Thoracic aorta (tissue), 2 donors: ENCODE data around the gene WNK4. TPM values are rescaled to one million over a fixed set of nuclear protein-coding genes. Genes with fewer than 3 reads are reported as not detected.

ENCODE experiments used
- ATAC-seq: fragments of 150-250 bp; one replicate; pipeline ENCODE4 v1.8.0; 2017; ENCODE audit warnings: low read depth; ENCODE audit not compliant: insufficient number of reproducible peaks, low FRiP score
- DNase-seq: peaks from one replicate; pipeline ENCODE4 v3.0.0-alpha.2; 2020; ENCODE audit warnings: low spot score
- H3K27ac ChIP-seq, 2 donors: fragments of 200-600 bp; sonication (generic); 1 replicate in 1 of 2; 2 replicates in 1 of 2; pipeline ENCODE4 v1.5.1; 2016; ENCODE audit warnings: mild to moderate bottlenecking in 2 of 2, moderate library complexity in 2 of 2
- H3K27me3 ChIP-seq: fragments of 200-600 bp; sonication (generic); replicated peaks from 2 replicates; pipeline ENCODE4 v1.6.0; 2016; ENCODE audit warnings: mild to moderate bottlenecking; ENCODE audit not compliant: insufficient read depth
- H3K36me3 ChIP-seq: fragments of 200-600 bp; sonication (generic); one replicate; pipeline ENCODE4 v1.5.1; 2016
- H3K4me1 ChIP-seq, 2 donors: fragments of 200-600 bp; sonication (generic); 1 replicate in 1 of 2; 2 replicates in 1 of 2; pipeline versions ENCODE4 v1.5.1 to v1.6.0; 2016; ENCODE audit warnings: low read depth in 2 of 2, mild to moderate bottlenecking in 1 of 2; ENCODE audit not compliant: control insufficient read depth in 1 of 2
- H3K4me3 ChIP-seq: fragments of 200-600 bp; sonication (generic); 2 replicates; pipeline ENCODE4 v1.5.1; 2016; ENCODE audit warnings: mild to moderate bottlenecking
- H3K9me3 ChIP-seq: fragments of 200-600 bp; sonication (generic); 2 replicates; pipeline ENCODE4 v1.5.1; 2016
- total RNA-seq, 2 donors: library from RNA; depleted of rRNA; stranded (reverse); fragments of >200 nt; gene quantifications; one replicate each; pipeline versions ENCODE4 v1.1.0 to v1.2.3, GENCODE V29; 2016
- TF ChIP-seq, protein P1 (sequence below): fragments of 200-600 bp; sonication (generic); IDR thresholded peaks from one replicate; pipeline ENCODE4 v1.5.1; 2019; ENCODE audit warnings: antibody characterized with exemption

WNK4 gene
- total RNA-seq, 2 donors from 2014 or later = not detected

DNA sequence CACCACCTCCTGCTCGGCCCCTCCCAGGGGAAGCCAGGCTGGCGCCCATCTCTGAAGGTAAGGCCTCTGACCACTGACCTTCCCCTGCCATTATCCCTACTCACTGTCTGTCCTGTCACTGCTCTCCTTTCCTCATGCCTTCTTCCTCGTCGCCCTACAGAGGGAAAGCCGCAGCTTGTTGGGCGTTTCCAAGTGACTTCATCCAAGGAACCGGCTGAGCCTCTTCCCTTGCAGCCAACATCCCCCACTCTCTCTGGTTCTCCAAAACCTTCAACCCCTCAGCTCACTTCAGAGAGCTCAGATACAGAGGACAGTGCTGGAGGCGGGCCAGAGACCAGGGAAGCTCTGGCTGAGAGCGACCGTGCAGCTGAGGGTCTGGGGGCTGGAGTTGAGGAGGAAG lies 15.1 kb downstream of the WNK4 start:
- ATAC-seq = no peak
- peaks cover 10 to 22% of the 10 kb centered on the region in 2 donors for H3K4me1 ChIP-seq
- TF ChIP-seq, protein P1, sequence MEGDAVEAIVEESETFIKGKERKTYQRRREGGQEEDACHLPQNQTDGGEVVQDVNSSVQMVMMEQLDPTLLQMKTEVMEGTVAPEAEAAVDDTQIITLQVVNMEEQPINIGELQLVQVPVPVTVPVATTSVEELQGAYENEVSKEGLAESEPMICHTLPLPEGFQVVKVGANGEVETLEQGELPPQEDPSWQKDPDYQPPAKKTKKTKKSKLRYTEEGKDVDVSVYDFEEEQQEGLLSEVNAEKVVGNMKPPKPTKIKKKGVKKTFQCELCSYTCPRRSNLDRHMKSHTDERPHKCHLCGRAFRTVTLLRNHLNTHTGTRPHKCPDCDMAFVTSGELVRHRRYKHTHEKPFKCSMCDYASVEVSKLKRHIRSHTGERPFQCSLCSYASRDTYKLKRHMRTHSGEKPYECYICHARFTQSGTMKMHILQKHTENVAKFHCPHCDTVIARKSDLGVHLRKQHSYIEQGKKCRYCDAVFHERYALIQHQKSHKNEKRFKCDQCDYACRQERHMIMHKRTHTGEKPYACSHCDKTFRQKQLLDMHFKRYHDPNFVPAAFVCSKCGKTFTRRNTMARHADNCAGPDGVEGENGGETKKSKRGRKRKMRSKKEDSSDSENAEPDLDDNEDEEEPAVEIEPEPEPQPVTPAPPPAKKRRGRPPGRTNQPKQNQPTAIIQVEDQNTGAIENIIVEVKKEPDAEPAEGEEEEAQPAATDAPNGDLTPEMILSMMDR = no peak
- H3K27me3 ChIP-seq = no peaks in the 10 kb centered on the region
- peaks cover 6% of the 10 kb centered on the region for H3K36me3 ChIP-seq
- no peak overlapping the region for H3K4me3 ChIP-seq
- H3K27ac ChIP-seq = no peak overlapping the region
- DNase-seq = no peak
- no peaks in the 10 kb centered on the region for H3K9me3 ChIP-seq

DNA sequence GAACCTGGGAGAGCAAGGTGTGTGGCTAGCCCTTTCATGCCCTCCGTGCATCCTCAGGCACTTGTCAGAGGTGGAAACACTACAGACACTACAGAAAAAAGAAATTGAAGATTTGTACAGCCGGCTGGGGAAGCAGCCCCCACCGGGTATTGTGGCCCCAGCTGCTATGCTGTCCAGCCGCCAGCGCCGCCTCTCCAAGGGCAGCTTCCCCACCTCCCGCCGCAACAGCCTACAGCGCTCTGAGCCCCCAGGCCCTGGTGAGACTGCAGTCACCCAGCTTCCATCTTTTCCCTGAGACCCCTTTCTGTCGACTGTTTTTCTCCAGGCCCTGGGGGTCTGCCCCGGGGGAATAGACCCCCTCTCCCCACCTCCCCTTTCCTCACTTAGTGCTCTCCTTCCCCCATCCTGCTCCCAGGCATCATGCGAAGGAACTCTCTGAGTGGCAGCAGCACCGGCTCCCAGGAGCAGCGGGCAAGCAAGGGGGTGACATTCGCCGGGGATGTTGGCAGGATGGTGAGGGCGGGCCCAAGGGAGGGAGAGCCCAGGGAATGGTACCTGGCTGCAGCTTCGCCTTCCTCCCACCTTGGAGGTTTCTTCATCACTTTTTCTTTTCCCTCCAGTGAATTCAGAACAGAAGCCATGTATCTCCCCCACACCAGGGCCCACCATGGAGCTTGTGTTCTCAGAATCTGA lies 15.8 kb downstream of the WNK4 start:
- no peak for ATAC-seq
- no peak overlapping the region for H3K4me3 ChIP-seq
- TF ChIP-seq, protein P1 = no peak
- peaks cover 10 to 22% of the 10 kb centered on the region in 2 donors for H3K4me1 ChIP-seq
- no peaks in the 10 kb centered on the region for H3K9me3 ChIP-seq
- DNase-seq = no peak
- H3K27me3 ChIP-seq = no peaks in the 10 kb centered on the region
- no peak overlapping the region for H3K27ac ChIP-seq
- H3K36me3 ChIP-seq = peaks cover 6% of the 10 kb centered on the region

DNA sequence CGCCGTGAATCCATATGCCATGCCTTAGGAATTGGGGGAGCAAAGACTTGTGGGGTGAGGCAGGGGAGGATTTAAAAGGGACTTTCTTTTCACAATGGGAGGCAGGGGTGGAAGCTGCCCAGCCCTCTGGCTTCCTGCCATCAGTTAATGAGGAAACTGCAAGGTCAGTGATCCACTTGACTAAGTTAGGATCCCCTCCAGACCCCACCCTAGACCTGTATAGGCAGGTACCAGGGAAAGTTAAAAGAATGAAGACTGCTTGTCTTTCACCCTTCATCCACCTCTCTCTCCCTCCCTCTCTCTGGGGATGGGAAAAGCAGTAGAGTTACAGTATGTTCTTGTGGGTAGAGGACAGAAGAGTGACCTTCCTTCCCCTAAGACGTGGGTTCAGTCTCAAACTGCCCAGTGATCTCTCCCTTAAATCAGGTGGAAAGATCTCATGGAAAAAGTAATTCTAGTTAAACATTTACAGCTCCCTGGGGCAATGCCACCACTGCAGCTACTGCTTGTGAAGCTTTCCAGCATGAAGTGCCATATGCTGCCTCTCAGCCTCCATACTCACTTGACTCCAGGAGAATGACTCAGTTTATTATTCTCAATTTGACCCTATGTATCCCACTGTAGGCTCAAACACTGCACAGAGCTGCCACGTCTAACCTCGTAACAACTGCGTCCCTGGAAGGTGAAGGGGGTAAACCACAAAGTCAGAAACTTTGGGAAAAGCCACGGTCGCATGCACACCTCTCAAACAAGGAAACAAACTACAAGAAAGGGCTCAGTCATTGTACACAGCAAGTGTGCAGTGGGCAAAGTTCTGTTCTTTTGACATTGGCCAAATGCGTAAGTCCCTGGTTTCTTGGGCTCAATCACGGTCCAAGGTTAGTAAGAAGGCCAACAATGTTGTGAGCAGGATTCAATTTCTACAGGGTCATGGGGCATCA lies 16.9 kb downstream of the WNK4 start:
- ATAC-seq = no peak
- TF ChIP-seq, protein P1 = no peak
- peaks cover 10 to 22% of the 10 kb centered on the region in 2 donors for H3K4me1 ChIP-seq
- no peaks in the 10 kb centered on the region for H3K9me3 ChIP-seq
- no peaks in the 10 kb centered on the region for H3K27me3 ChIP-seq
- no peak overlapping the region for H3K27ac ChIP-seq
- DNase-seq = no peak
- peaks cover 6% of the 10 kb centered on the region for H3K36me3 ChIP-seq
- H3K4me3 ChIP-seq = peak overlapping the region; percentile 94

DNA sequence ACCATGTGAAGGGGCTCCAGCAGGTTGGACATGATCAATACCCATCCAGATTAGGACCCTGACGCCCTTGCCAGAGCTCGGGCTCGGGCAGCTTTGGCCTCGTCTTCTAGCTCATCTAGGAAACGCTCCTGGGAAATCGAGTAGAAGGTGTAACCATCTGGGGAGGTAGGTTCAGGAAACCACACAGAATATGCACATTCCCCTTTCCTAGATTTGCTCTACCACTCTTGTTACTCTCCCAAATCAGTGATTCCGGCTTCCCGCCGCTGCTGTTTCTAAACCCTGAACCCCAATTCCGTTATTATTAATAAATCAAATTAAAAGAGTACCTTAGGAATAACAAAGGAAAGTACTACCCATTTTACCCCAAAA lies 17.6 kb downstream of the WNK4 start:
- H3K36me3 ChIP-seq = peaks cover 6% of the 10 kb centered on the region
- no peak for ATAC-seq
- peak overlapping the region; percentile 94 for H3K4me3 ChIP-seq
- H3K27me3 ChIP-seq = no peaks in the 10 kb centered on the region
- TF ChIP-seq, protein P1 = no peak
- no peak for DNase-seq
- H3K4me1 ChIP-seq = peaks cover 10 to 22% of the 10 kb centered on the region in 2 donors
- H3K9me3 ChIP-seq = no peaks in the 10 kb centered on the region
- H3K27ac ChIP-seq = peak overlapping the region; percentile 46 to 57
